Stomach (tissue), 9 donors: ENCODE results near the gene TAF6. TPM values are rescaled to one million over a fixed set of nuclear protein-coding genes. Genes with fewer than 3 reads are reported as not detected.

Experiments used
- DNase-seq, 2 donors: peaks; one replicate each; pipeline versions ENCODE4 v3.0.0 to v3.0.0-alpha.2; 2013 to 2019
- H3K27ac ChIP-seq, 5 donors: fragments of 200-600 bp in 4 of 5; sonication (generic) in 4 of 5; one replicate each; pipeline ENCODE4 v1.5.1; 2013 to 2019; ENCODE audit warnings: mild to moderate bottlenecking in 1 of 5, moderate library complexity in 1 of 5
- H3K27me3 ChIP-seq, 3 donors: fragments of 200-600 bp; sonication (generic); one replicate each; pipeline ENCODE4 v1.5.1; 2017 to 2019; ENCODE audit warnings: mixed run types in 1 of 3
- H3K36me3 ChIP-seq, 4 donors: fragments of 200-600 bp; sonication (generic); 1 replicate in 3 of 4; 2 replicates in 1 of 4; pipeline ENCODE4 v1.5.1; 2016 to 2019
- H3K4me1 ChIP-seq, 4 donors: fragments of 200-600 bp; sonication (generic); one replicate each; pipeline ENCODE4 v1.5.1; 2016 to 2019
- H3K4me3 ChIP-seq, 4 donors: fragments of 200-600 bp; sonication (generic) in 3 of 4; one replicate each; pipeline ENCODE4 v1.5.1; 2016 to 2019; ENCODE audit warnings: mild to moderate bottlenecking in 1 of 4
- H3K9me3 ChIP-seq, 4 donors: fragments of 200-600 bp; sonication (generic); one replicate each; pipeline ENCODE4 v1.5.1; 2016 to 2019
- EP300 ChIP-seq: sonication (generic); formaldehyde crosslinking; IDR thresholded peaks from one replicate; pipeline ENCODE4 v1.6.1; 2017; ENCODE audit warnings: antibody characterized with exemption
- POLR2A ChIP-seq, 4 donors: fragments of 450-650 bp; IDR thresholded peaks; one replicate each; pipeline ENCODE4 v1.6.1; 2016; ENCODE audit warnings: antibody characterized with exemption in 4 of 4, control low read depth in 2 of 4, mild to moderate bottlenecking in 1 of 4, moderate library complexity in 1 of 4
- POLR2AphosphoS5 ChIP-seq, 3 donors: sonication (generic); formaldehyde crosslinking; IDR thresholded peaks; one replicate each; pipeline ENCODE4 v1.6.1; 2016; ENCODE audit warnings: antibody characterized with exemption in 3 of 3
- WGBS, 5 donors: extraction: QIAGEN DNeasy Blood & Tissue Kit in 3 of 5; methylation state at CpG; one replicate each; pipeline versions ENCODE4 v1.1.5 to v1.1.7; 2013 to 2018; 5-methylcytosine and 5-hydroxymethylcytosine counted together
- intact Hi-C: fragments of 100-400 bp; cut with DNase I; formaldehyde crosslinking; loops from one replicate; pipeline ENCODE4 v1.15.1; 2023; ENCODE audit warnings: low total_unique reads
- polyA plus RNA-seq, 3 donors: library from polyadenylated mRNA; stranded (reverse); fragments of 200-250 nt; gene quantifications; one replicate each; pipeline ENCODE4 v1.2.3, GENCODE V29; 2013
- small RNA-seq, 4 donors: library from RNA; depleted of rRNA; stranded (forward); fragments of <200 nt; gene quantifications; one replicate each; pipeline ENCODE3, GENCODE V24; 2016
- total RNA-seq, 5 donors: library from RNA; depleted of rRNA; stranded (reverse); fragments of >200 nt; gene quantifications; one replicate each; pipeline versions ENCODE4 v1.1.0 to v1.2.3, GENCODE V29; 2014 to 2016
- TF ChIP-seq, protein P1 (sequence below), 7 experiments: fragments of 450-650 bp in 4 of 7; fragments of 200-600 bp in 3 of 7; sonication (generic) in 3 of 7; IDR thresholded peaks; one replicate each; pipeline ENCODE4 v1.5.1; 2016 to 2019; ENCODE audit warnings: antibody characterized with exemption in 7 of 7, control low read depth in 2 of 7, mild to moderate bottlenecking in 1 of 7
- donor health status: healthy with polysubstance abuse.
- donor health status: Bipolar disorder and iron deficiency.
- donor health status: healthy.

Gene TAF6
- total and polyA plus RNA-seq, 8 donors, result 15.4 to 106 (median 28.4) TPM

DNA sequence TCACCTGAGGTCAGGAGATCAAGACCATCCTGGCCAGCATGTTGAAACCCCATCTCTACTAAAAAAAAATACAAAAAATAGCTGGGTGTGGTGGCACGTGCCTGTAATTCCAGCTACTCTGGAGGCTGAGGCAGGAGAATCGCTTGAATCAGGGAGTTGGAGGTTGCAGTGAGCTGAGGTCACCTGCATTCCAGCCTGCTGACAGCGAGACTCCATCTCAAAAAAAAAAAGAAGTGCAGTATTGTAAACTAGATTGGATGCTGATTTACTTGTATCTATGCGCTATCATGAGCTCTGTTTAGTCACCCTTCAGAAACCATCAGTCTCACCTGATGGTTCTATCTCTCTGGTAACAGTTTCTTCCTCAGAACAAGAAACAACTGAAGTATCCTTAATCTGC is 55.8 kb downstream of the TAF6 start:
- no peaks in the 10 kb centered on the region for H3K9me3 ChIP-seq
- DNase-seq, result no peak
- H3K4me3 ChIP-seq, result no peak overlapping the region
- WGBS, 5 donors, result 90 to 95% (median 94%) methylated on average over 4 of the region's 4 CpGs
- H3K27ac ChIP-seq, result no peak overlapping the region
- TF ChIP-seq POLR2A (IDR thresholded peaks at IDR 0.05) (no peak), POLR2AphosphoS5 (IDR thresholded peaks at IDR 0.05) (no peak), EP300 (no peak)
- TF ChIP-seq, protein P1, sequence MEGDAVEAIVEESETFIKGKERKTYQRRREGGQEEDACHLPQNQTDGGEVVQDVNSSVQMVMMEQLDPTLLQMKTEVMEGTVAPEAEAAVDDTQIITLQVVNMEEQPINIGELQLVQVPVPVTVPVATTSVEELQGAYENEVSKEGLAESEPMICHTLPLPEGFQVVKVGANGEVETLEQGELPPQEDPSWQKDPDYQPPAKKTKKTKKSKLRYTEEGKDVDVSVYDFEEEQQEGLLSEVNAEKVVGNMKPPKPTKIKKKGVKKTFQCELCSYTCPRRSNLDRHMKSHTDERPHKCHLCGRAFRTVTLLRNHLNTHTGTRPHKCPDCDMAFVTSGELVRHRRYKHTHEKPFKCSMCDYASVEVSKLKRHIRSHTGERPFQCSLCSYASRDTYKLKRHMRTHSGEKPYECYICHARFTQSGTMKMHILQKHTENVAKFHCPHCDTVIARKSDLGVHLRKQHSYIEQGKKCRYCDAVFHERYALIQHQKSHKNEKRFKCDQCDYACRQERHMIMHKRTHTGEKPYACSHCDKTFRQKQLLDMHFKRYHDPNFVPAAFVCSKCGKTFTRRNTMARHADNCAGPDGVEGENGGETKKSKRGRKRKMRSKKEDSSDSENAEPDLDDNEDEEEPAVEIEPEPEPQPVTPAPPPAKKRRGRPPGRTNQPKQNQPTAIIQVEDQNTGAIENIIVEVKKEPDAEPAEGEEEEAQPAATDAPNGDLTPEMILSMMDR (IDR thresholded peaks at IDR 0.05), result no peak
- H3K36me3 ChIP-seq, result peaks cover 44 to 94% (median 88%) of the 10 kb centered on the region in 4 donors
- H3K27me3 ChIP-seq, result no peaks in the 10 kb centered on the region
- peaks cover 11 to 20% (median 13%) of the 10 kb centered on the region in 4 donors for H3K4me1 ChIP-seq
- intact Hi-C loops, result no loop called here

DNA sequence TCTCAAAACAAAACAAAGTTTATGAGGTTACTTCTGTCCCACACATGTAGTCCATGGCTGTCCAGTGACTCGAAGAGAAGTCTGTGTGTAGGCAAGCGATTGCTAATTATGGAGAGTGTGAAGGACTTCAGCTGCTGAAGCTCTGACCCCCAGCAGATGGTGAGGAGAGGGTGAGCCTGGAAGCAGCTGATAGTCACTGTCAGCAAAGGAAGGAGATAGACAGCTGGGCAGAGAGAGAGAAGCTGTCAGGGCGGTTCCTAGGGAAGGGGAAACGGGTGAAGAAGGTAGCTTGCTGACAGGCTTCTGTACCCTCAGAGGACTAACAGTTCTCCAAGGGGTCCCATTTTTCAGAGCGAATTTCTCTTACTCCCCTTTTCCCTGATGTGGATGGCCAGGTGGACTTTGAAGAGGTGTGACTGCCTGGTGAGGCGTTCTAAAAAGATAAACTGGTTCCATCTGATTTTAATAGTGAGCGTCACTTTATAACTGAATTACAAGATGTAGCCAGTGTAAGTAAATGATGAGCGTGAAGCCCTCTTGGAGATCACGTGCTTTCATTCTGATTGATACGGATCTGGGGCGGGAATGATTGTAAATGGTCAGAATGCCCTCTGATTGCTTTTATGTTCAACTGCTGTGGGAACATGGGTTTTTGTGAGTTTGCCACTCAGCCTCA is 57.5 kb downstream of the TAF6 start:
- Histone ChIP-seq H3K4me1 (peaks cover 11 to 19% (median 13%) of the 10 kb centered on the region in 4 donors), H3K36me3 (peaks cover 61 to 95% (median 88%) of the 10 kb centered on the region in 4 donors), H3K27me3 (no peaks in the 10 kb centered on the region), H3K4me3 (no peak overlapping the region), H3K27ac (no peak overlapping the region), H3K9me3 (no peaks in the 10 kb centered on the region)
- no peak for DNase-seq
- TF ChIP-seq, protein P1 (IDR thresholded peaks at IDR 0.05), result no peak
- TF ChIP-seq POLR2AphosphoS5 (IDR thresholded peaks at IDR 0.05) (no peak), POLR2A (IDR thresholded peaks at IDR 0.05) (no peak), EP300 (no peak)
- WGBS, 5 donors, result 93 to 95% (median 93%) methylated on average over 11 of the region's 11 CpGs
- intact Hi-C loops, result no loop called here

DNA sequence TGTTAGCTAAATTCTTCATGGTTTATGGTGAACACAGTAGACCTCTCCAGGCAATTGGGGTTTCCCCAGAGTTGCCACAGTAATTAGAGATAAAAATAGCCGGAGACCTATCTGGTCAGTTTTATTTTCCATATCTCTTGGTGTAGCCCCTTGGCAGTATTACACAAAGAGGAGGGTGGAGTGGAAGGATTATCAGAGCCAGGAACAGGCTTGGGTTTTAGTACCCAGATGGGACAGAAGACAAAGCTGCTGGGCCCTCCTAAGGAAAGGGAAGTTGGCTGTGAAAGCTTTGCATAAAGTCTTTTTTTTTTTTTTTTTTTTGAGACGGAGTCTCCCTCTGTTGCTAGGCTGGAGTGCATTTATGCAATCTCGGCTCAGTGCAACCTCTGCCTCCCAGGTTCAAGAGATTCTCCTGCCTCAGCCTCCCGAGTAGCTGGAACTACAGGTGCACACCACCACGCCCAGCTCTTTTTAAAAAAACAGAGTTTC is 59.9 kb downstream of the TAF6 start:
- Histone ChIP-seq H3K4me1 (no peaks in the 10 kb centered on the region), H3K36me3 (peaks cover 55 to 82% (median 81%) of the 10 kb centered on the region in 4 donors), H3K4me3 (no peak overlapping the region), H3K27me3 (no peaks in the 10 kb centered on the region), H3K27ac (no peak overlapping the region), H3K9me3 (no peaks in the 10 kb centered on the region)
- 74 to 83% (median 79%) methylated on average over 5 of the region's 5 CpGs for WGBS, 5 donors
- TF ChIP-seq POLR2A (IDR thresholded peaks at IDR 0.05), result no peak
- TF ChIP-seq, protein P1 (IDR thresholded peaks at IDR 0.05), result no peak
- TF ChIP-seq EP300, result no peak
- no peak for TF ChIP-seq POLR2AphosphoS5 (IDR thresholded peaks at IDR 0.05)
- no peak for DNase-seq
- intact Hi-C loops, result loop anchor here (10.0 kb wide), 2 partner anchors 64 to 144 kb away; partner anchors contain the start of gene TRIM4

Small RNA genes lying within 50 kb of the gene (small RNA-seq; reads per million reads assigned to genes)
- 55.3 to 224 (median 139) reads per million in 4 donors for gene MIR106B
- gene MIR25, result 1,142 to 4,194 (median 1,945) reads per million in 4 donors
- 79.7 to 216 (median 169) reads per million in 4 donors for gene MIR93

Other genes starting within 250 kb of the TAF6 start
- gene OR2AE1, start 242.3 kb downstream of the TAF6 start, total RNA-seq, result 1 to 10 TPM in 1 of 5 donors, not detected in 4; 1.1 TPM
- gene OR2AE1, start 242.3 kb downstream of the TAF6 start, polyA plus RNA-seq, result not detected
- 10 to 100 TPM; 25.3 to 46.1 (median 40.3) TPM for gene TRIM4, start 199.8 kb downstream of the TAF6 start, total RNA-seq
- gene TRIM4, start 199.8 kb downstream of the TAF6 start, polyA plus RNA-seq, result 10 to 100 TPM; 12.6 to 21.8 (median 13.8) TPM
- not detected for gene GJC3, start 189.7 kb downstream of the TAF6 start, total RNA-seq
- gene GJC3, start 189.7 kb downstream of the TAF6 start, polyA plus RNA-seq, result under 1 TPM in 2 of 3 donors, not detected in 1; 0.15 to 0.75 TPM
- gene AZGP1, start 143.3 kb downstream of the TAF6 start, total RNA-seq, result 10 to 100 TPM in 2 of 5 donors, 1 to 10 TPM in 2, not detected in 1; 6.8 to 92.3 (median 32.7) TPM
- 100 to 1,000 TPM; 235 to 461 (median 422) TPM for gene AZGP1, start 143.3 kb downstream of the TAF6 start, polyA plus RNA-seq
- gene ZKSCAN1, start 103.8 kb downstream of the TAF6 start, total RNA-seq, result 100 to 1,000 TPM in 1 of 5 donors, 10 to 100 TPM in 4; 49.0 to 153 (median 55.2) TPM
- 10 to 100 TPM in 2 of 3 donors, 1 to 10 TPM in 1; 9.5 to 13.6 (median 10.0) TPM for gene ZKSCAN1, start 103.8 kb downstream of the TAF6 start, polyA plus RNA-seq
- gene ZSCAN21, start 69.6 kb downstream of the TAF6 start, total RNA-seq, result 10 to 100 TPM in 4 of 5 donors, 1 to 10 TPM in 1; 6.4 to 48.4 (median 14.6) TPM
- 1 to 10 TPM; 5.4 to 7.0 (median 6.8) TPM for gene ZSCAN21, start 69.6 kb downstream of the TAF6 start, polyA plus RNA-seq
- gene ZNF3, start 37.6 kb downstream of the TAF6 start, total RNA-seq, result 10 to 100 TPM; 15.2 to 42.0 (median 37.8) TPM
- gene ZNF3, start 37.6 kb downstream of the TAF6 start, polyA plus RNA-seq, result 10 to 100 TPM; 12.4 to 19.6 (median 13.5) TPM
- gene COPS6, start 30.4 kb downstream of the TAF6 start, total RNA-seq, result 100 to 1,000 TPM in 1 of 5 donors, 10 to 100 TPM in 4; 34.2 to 197 (median 87.5) TPM
- gene COPS6, start 30.4 kb downstream of the TAF6 start, polyA plus RNA-seq, result 100 to 1,000 TPM in 2 of 3 donors, 10 to 100 TPM in 1; 90.0 to 125 (median 117) TPM
- 100 to 1,000 TPM in 1 of 5 donors, 10 to 100 TPM in 4; 41.3 to 104 (median 88.9) TPM for gene MCM7, start 18.0 kb downstream of the TAF6 start, total RNA-seq
- 10 to 100 TPM; 39.6 to 54.5 (median 46.4) TPM for gene MCM7, start 18.0 kb downstream of the TAF6 start, polyA plus RNA-seq
- gene AP4M1, start 17.7 kb downstream of the TAF6 start, total RNA-seq, result 100 to 1,000 TPM in 1 of 5 donors, 10 to 100 TPM in 3, 1 to 10 TPM in 1; 8.4 to 103 (median 19.6) TPM
- gene AP4M1, start 17.7 kb downstream of the TAF6 start, polyA plus RNA-seq, result 10 to 100 TPM; 14.7 to 24.3 (median 21.3) TPM
- gene CNPY4, start 276 bp upstream of the TAF6 start, total RNA-seq, result 10 to 100 TPM in 2 of 5 donors, 1 to 10 TPM in 1, under 1 TPM in 2; 0.45 to 10.6 (median 7.1) TPM
- gene CNPY4, start 276 bp upstream of the TAF6 start, polyA plus RNA-seq, result 1 to 10 TPM; 5.7 to 6.3 (median 5.8) TPM
- 1 to 10 TPM in 2 of 5 donors, not detected in 3; 1.3 to 6.1 TPM for gene MBLAC1, start 7.6 kb upstream of the TAF6 start, total RNA-seq
- gene MBLAC1, start 7.6 kb upstream of the TAF6 start, polyA plus RNA-seq, result 1 to 10 TPM; 1.3 to 4.2 (median 1.7) TPM
- gene LAMTOR4, start 29.6 kb upstream of the TAF6 start, total RNA-seq, result 100 to 1,000 TPM in 3 of 5 donors, 10 to 100 TPM in 2; 26.3 to 889 (median 159) TPM
- 100 to 1,000 TPM; 307 to 476 (median 334) TPM for gene LAMTOR4, start 29.6 kb upstream of the TAF6 start, polyA plus RNA-seq
- gene TRAPPC14, start 39.4 kb upstream of the TAF6 start, total RNA-seq, result 10 to 100 TPM; 16.2 to 33.3 (median 28.6) TPM
- 10 to 100 TPM; 10.7 to 17.2 (median 11.4) TPM for gene TRAPPC14, start 39.4 kb upstream of the TAF6 start, polyA plus RNA-seq
- gene GAL3ST4, start 49.3 kb upstream of the TAF6 start, total RNA-seq, result 1 to 10 TPM in 2 of 5 donors, not detected in 3; 1.5 to 1.6 TPM
- 1 to 10 TPM; 1.7 to 2.4 (median 2.1) TPM for gene GAL3ST4, start 49.3 kb upstream of the TAF6 start, polyA plus RNA-seq
- gene GPC2, start 58.0 kb upstream of the TAF6 start, total RNA-seq, result 1 to 10 TPM in 3 of 5 donors, under 1 TPM in 1, not detected in 1; 0.92 to 4.9 (median 2.6) TPM
- under 1 TPM in 2 of 3 donors, not detected in 1; 0.12 to 0.48 TPM for gene GPC2, start 58.0 kb upstream of the TAF6 start, polyA plus RNA-seq
- under 1 TPM in 1 of 5 donors, not detected in 4; 0.92 TPM for gene STAG3, start 58.6 kb upstream of the TAF6 start, total RNA-seq
- gene STAG3, start 58.6 kb upstream of the TAF6 start, polyA plus RNA-seq, result 1 to 10 TPM in 2 of 3 donors, under 1 TPM in 1; 0.50 to 8.8 (median 1.5) TPM
- 1 to 10 TPM in 4 of 5 donors, not detected in 1; 1.1 to 3.8 (median 1.4) TPM for gene PVRIG, start 100.6 kb upstream of the TAF6 start, total RNA-seq
- gene PVRIG, start 100.6 kb upstream of the TAF6 start, polyA plus RNA-seq, result 1 to 10 TPM in 1 of 3 donors, under 1 TPM in 2; 0.56 to 1.7 (median 0.95) TPM
- not detected for gene SPDYE3, start 188.3 kb upstream of the TAF6 start, total RNA-seq
- not detected for gene SPDYE3, start 188.3 kb upstream of the TAF6 start, polyA plus RNA-seq
- 100 to 1,000 TPM in 2 of 5 donors, 10 to 100 TPM in 3; 18.5 to 141 (median 61.3) TPM for gene PILRB, start 238.8 kb upstream of the TAF6 start, total RNA-seq
- gene PILRB, start 238.8 kb upstream of the TAF6 start, polyA plus RNA-seq, result 10 to 100 TPM; 16.8 to 82.3 (median 20.7) TPM